Stimulated activated CD4-positive, alpha-beta T cell treated with anti-CD3 and anti-CD28 coated beads, TNF-alpha, amount 100 ng/mL, for 24 hours (primary cell): ENCODE results near the gene CENPL.
"Not testable (repeated sequence)": the region's sequence is repeated elsewhere in the genome, so short reads cannot be mapped to it uniquely, and the experiment has no call there.

ENCODE experiments used
- DNase-seq, 3 experiments: peaks; one replicate each; pipeline ENCODE4 v3.0.0-alpha.2; 2020; ENCODE audit warnings: low read depth in 3 of 3

Gene CENPL, protein sequence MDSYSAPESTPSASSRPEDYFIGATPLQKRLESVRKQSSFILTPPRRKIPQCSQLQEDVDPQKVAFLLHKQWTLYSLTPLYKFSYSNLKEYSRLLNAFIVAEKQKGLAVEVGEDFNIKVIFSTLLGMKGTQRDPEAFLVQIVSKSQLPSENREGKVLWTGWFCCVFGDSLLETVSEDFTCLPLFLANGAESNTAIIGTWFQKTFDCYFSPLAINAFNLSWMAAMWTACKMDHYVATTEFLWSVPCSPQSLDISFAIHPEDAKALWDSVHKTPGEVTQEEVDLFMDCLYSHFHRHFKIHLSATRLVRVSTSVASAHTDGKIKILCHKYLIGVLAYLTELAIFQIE

DNA sequence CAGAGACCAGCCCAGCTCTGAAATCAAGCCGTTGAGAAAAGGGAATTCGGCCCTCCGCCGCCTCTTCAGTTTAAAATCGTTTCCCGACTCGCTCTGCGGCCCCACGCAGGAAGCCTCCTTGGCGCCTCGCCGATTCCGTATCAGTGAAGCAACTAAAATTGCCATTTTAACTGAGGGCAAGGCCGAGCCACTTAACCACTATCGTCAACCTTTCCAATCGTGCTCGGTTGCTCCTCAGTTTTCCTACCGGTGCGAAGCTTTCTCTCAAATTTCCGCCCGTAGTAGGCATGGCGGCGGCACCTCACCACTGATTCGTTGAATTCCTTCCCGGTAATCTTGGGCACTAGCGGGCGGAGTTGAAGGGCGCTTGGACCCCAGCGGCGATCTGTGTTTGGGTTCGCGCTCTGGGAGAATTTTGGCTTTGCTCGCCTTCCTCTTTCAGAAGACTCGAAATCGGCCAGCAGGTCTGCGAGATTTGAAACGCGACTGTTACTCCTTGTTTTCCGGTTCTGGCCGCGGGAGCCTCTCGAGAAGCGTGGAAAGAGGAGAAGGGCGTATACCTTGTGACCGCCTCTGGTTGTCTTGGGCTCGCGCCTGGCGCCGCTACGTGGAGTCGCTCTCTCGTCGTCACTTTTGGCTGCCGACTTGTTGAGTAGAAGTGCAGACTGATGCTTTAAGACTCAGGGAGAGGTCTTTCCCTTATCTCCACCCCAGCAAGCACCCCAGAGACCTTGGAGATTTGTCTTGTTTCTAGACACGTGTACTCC lies at the start of gene CENPL, which contains the start of gene DARS2:
Gene CENPL (minus strand): TSS at position 569 of the 767 bp plus-strand sequence. CDS start 13,584 bp downstream, outside the sequence.
Gene DARS2 (plus strand): TSS at position 359 of the 767 bp plus-strand sequence. CDS start 557 bp downstream, outside the sequence.
- DNase-seq, result peak; percentile 81 to 86 (median 85)

DNA sequence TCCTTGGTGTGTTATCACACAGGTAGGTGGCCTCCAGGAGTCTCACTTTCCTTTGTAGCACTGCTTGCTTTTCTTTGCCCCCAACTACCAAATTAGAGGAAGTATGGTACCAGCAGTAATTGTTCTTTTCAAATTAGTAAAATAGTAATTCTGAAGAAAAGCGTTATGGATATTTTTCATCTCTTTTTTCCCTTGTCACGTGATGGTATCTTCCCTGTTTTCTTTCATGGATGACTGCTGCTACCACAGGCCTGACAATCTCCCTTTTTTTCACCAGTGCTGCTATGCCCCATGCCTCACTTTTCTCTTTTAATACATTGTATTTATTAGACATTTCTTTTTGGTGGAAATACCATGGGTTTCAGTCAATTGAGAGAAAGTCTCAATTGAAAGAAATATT lies 46.8 kb upstream of the CENPL start:
- DNase-seq, result no peak

DNA sequence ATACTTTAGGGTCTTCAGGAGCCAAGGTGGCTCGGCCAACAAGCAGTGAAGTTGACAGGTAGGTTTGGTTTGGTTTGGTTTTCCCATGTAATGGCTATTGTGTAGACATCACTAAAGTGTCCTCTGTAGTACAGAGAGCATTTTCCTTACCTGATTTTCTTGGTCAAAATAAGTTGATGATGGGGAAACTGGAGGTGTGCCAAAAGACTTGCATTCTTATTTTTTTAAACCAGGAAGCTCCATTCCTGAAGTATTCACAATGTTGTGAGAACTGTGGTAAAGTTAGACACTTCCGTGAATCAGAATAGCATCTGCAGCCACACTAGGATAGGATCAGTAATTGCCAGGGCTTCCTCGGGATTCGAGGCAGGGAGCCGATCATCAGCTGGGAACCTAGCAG lies 46.4 kb upstream of the CENPL start:
- DNase-seq, result no peak

DNA sequence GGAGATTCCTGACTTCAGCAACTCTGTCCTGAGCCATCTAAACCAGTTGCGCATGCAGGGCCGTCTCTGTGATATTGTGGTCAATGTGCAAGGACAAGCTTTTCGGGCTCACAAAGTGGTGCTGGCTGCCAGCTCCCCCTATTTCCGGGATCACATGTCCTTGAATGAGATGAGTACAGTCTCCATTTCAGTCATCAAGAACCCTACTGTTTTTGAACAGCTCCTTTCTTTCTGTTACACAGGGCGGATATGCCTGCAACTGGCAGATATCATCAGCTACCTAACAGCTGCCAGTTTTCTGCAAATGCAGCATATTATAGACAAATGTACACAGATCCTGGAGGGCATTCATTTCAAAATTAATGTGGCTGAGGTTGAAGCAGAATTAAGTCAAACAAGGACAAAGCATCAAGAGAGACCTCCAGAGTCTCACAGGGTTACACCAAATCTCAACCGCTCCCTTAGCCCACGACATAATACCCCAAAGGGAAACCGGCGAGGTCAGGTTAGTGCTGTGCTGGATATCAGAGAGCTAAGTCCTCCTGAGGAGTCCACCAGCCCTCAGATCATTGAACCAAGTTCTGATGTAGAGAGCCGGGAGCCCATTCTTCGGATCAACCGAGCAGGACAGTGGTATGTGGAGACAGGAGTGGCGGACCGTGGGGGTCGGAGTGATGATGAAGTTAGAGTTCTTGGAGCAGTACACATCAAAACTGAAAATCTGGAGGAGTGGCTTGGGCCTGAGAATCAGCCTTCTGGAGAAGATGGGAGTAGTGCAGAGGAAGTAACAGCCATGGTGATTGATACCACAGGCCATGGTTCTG lies 45.8 kb upstream of the CENPL start:
- no peak for DNase-seq

DNA sequence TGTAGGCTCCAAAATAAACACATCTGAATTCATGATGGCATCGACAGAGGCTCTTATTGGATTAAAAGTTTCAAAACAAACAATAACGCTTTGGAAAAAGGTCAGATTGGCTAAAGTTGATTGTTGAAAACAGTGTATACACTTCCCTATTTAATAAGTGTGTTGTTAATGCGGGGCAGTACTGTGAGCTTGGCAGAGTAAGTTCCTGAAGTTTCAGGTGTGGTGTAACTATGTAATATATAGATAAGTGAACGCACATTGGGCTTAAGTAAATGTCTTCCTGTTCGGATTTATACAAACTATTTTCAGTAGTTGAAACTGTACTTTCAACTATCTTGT lies 44.3 kb upstream of the CENPL start:
- DNase-seq, result no peak

DNA sequence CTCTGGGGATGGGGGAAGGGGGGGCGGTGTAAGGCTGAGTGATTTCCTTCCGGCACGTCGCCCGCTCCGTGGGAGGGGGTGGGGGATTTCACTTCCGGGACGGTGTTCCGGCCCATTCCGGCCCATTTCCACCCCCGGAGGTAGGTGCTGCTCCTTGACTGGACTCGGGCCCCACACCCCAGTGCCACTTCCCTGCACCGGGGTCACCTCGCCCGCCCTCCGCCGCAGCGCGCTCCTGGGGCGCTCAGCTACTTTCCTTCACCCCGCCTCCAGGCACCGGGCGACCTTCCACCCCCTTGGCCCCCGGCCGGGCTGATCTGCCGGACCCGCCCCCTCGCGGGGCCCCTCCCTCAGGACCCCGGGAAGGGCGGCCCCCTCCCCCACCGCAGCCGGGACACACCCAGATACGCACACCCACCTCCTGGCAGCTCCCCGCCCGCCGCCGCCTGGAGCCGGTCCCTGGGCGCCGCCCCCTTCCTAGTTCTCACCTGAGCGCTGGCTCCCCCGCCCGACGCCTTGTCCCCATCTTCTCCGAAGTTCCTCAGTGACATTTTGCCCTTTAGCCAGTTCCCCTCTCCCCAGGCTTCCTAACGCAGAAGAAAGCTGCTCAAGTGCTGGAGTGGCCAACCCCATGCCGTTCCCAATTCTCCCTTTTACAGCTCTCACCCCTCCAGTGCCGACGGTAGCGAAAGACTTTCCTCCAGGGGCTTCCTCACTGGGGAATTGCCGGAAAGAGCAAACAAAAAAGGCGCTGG lies 43.8 kb upstream of the CENPL start, which contains the start of gene ZBTB37:
Gene ZBTB37 (plus strand): TSS at position 115 of the 755 bp plus-strand sequence. CDS start 1,846 bp downstream, outside the sequence.
- DNase-seq, result peak; percentile 86 to 96 (median 89)

DNA sequence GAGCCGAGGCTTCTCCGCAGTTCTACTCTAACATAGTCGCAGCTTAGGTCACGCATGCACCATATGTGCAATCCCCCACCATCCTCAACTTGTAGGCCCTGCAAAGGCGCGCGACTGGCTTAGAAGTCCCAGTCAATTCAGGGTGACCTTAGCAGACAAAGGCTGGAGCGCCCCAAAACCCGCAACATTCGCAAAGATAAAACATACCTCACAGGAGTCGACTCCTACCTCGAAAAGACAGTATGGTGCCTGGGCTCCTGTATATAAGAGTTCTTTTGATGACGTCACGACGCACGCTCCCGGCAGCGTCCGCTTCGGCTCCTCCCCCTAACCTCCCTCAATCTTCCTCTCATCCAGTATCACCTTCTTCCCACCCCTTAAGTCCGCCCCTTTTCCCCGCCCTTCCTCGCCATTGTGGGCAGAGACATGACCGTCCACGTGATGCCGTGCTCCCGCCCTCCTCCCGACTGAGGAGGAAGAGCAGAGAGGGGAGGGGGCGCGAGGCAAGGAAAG lies 43.1 kb upstream of the CENPL start, which contains the start of gene GAS5:
Gene GAS5 (minus strand): TSS at position 237 of the 513 bp plus-strand sequence.
- DNase-seq, result peak; percentile 98 to 100 (median 100)

DNA sequence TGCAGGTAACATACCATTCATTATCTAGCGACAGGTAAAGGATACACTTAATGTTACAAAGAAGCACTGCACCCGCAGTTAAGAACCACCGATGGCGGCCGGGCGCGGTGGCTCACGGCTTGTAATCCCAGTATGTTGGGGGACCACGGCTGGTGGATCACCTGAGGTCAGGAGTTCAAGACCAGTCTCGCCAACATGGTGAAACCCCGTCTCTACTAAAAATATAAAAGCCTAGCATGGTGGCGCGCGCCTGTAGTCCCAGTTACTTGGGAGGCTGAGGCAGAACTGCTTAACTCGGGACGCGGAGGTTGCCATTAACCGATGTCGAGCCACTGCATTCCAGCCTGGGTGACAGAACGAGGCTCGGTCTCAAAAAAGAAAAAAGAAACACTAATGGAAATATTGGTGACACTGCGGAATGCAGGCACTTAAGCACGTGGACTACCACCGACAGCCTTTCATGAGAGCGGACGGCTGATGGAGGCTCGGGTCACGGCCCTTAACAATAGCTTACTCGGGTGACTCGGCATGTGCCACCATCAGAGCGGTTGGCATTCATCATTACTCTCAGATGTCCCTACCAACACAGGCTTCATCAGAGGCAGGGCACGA lies 42.6 kb upstream of the CENPL start:
- DNase-seq, result peak in 2 of 3 experiments; percentile 44 to 48

DNA sequence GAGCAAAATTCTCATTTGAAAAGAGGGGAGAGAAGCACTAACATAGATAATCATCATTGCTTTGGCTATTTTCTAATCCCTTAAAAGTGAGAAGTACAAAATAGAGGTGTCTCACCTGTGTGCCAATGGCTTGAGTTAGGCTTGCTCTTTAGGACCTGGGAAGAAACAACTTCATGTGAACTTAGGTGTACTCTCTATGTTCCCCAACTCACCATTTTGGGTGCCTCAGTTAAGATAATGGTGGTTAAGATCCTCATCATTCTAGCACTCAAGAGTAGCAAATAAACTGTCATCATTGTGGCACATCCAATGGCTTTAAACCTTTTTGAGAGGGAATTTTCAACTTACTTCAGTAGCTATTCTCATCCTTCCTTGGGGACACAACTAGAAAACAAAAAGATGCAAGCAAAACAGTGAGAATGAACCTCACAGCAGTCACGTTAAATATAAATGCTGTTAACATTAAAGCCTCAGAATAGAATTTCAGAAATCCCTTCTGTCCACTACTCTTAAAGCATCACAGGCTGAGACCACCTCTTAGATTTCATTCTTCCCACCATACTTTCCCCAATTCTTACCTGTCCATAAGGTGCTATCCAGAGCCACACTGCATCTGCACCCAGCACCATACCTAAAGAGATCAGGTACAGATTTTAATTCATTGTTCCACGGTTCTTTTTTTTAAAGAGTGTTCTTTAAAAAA lies 41.9 kb upstream of the CENPL start:
- no peak for DNase-seq

DNA sequence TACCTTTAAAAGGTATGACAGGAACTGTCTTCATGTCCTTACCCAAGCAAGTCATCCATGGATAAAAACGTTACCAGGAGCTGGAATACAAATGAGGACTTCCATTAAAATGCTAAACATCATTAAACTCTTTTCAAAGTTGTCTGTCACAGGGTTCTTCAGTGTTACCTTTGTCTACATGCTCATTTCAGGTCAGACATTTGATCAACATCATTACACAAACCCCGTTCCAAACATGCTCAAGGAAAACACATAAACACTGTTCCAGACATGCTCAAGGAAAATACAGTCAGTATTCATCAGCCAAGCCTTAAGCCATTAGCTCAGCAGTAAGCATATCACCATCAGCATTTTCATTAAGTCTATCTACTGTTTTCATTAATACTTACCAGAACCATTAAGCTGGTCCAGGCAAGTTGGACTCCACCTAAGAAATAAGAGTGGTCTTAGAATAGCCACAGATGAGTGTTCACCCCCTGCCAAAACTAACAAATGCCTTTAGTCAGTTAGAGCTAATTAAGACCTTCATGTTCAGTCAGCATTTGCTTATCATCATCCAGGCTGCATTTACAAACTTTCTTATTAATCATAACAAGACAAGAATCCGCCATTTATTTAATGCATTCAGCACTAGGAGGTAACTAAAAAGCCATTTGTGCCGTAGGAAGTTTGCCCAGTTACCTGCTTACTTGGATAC lies 40.9 kb upstream of the CENPL start:
- DNase-seq, result no peak

DNA sequence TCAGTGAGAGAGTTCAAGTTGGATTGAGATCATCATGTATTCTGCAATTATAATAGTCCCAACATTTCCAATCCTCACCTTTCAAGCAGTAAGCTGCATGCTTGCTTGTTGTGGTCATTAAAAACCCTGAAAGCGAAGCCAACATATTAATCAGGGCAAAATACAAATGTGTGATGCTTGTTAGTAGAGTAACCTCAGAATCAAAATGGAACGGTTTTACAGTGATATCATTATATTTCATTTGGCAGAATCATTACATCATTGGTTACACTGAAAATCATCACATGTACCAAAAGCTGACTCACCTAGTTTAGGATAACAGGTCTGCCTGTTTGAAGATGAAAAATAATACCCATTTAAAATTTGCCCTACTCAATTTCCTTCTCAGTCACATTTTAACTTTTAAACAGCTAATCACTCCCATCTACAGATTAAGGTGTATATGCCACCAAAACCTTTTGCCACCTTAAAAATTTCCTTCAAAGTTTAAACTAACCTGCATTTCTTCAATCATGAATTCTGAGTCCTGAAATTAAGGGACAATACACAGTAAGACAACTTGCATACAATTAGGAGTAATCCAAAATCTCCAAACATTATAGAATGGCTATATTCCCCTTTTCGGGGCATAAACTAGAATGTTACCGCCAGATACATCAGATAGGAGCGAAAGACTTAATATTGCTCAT lies 39.6 kb upstream of the CENPL start:
- no peak for DNase-seq

DNA sequence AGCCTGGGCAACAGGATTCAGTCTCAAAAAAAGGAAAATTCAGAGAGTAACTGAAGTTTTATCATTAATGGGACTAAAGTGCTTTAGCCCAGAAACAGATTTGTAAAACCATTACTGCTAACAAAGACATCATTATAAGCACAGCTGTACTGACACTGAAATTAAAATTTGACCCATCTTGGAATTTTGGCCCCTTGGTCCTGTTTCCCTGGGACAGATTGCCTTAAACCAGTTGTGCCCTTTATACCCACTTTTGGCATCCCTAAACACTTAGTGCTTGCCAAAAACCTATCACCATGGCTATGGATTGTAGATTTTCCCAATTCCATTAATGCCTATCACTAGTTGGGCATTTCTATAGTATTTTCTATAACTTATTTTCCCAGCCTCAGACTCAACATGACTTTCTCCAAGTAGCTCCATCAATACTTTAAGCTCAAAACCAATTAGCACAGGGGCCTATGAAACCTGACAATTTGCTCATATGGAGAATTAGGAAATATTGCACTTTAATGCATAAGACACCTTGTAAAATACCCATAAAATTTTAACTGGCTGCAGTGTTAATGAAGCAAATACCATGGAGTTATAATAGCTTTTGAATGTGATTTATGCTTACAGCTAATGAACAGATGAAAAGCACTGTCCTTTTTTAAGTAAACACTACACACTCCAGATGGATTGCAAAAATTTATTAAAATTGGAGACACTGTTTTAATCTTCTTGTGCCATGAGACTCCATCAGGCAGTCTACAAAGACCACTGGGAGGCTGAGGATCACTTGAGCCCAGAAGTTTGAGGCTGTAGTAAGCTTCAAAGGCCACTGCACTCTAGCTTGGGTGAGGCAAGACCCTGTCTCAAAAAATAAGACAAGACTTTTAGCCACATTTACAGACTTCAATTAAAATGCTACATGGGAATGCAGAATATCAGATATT lies 38.8 kb upstream of the CENPL start:
- no peak for DNase-seq

DNA sequence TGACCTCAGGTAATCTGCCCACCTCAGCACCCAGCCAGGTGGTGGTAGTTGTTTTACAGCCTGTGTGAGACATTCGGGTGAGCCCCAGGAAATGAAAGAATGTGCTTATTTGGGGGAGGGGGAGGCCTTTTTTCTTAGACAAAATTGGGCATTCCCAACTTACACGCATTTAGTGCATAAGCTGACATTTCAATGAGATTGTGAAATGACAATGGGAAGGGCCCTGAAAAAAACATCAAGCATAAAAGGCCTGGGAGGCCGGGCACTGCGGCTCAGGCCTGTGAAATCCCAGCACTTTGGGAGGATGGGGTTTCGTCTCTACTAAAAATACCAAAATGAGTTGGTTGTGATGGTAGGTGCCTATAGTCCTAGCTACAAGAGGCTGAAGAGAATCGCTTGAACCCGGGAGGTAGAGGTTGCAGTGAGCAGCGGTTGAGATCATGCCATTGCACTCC lies 38.1 kb upstream of the CENPL start:
- peak in 1 of 3 experiments; percentile 17 for DNase-seq

DNA sequence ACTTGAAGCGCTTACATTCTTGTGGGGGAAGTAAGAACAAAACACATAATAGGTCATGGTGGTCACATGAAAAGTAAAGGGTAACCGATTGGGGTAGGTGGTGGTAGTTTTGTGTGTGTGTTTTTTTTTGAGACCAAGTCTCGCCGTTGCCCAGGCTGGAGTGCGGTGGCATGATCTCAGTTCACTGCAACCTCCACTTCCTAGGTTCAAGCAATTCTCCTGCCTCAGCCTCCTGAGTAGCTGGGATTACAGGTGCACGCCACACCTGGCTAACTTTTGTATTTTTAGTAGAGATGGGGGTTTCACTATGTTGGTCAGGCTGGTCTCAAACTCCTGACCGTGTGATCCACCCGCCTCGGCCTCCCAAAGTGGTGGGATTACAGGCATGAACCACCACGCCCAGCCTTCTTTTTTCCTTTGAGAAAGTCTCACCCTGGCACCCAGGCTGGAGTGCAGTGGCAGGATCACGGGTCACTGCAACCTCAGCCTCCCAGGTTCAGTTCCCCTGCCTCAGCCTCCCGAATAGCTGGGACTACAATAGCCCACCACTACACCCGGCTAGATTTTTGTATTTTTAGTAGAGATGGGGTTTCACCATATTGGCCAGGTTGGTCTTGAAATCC lies 37.6 kb upstream of the CENPL start:
- peak in 1 of 3 experiments; percentile 52 for DNase-seq

DNA sequence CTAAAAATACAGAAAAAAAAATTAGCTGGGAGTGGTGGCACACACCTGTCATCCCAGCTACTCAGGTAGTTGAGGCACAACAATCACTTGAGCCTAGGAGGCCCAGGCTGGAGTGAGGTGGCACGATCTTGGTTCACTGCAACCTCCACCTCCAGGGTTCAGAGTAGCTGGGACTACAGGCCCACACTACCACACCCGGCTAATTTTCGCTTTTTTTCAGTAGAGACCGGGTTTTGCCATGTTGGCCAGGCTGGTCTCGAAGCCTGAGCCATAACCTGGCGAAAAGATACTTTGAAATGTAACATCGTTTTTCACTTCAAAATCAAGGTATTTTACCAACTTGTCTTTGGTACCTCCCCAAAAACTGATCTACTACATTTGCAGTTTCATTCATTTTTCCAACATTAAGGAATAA lies 37.1 kb upstream of the CENPL start:
- peak in 1 of 3 experiments; percentile 54 for DNase-seq

DNA sequence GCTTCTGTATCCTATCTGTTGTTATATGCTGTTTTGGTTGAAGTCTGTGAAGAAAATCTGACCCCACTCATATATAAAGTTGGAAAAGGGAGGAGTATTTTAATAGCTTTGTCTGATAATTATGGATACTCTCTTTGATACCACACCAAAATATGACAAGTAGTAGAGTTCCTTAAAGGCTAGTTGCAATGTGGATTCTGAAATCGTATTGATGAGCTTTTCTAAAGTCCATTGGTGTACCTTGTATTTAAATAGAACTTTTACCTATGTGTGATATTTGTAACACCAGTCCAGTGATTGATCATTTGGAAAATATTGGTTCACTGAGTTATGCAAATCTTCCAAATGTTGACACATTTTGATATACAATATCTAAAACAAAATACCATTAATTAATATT lies 35.4 kb upstream of the CENPL start:
- no peak for DNase-seq

DNA sequence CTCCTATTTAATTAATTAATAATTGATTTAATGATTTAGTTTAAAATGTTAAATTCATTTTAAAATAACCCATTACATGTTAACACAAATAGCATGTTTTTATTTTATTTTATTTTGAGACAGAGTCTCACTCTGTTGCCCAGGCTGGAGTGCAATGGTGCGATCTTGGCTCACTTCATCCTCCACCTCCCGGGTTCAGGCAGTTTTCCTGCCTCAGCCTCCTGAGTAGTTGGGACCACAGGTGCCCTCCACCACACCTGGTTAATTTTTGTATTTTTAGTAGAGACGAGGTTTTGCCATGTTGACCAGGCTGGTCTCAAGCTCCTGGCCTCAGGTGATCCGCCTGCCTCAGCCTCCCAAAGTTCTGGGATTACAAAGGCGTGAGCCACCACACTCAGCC lies 34.9 kb upstream of the CENPL start:
- not testable (repeated sequence) for DNase-seq
